Upper lobe of left lung (tissue), 4 donors: ENCODE measurements around the gene TBCA.

Experiments
- EP300 ChIP-seq, 4 donors: sonication (generic); formaldehyde crosslinking; IDR thresholded peaks; one replicate each; pipeline ENCODE4 v1.5.1; 2017; ENCODE audit warnings: antibody characterized with exemption in 4 of 4, control low read depth in 2 of 4
- POLR2A ChIP-seq, 4 donors: fragments of 450-650 bp; IDR thresholded peaks; one replicate each; pipeline ENCODE4 v1.5.1; 2016 to 2017; ENCODE audit warnings: antibody characterized with exemption in 4 of 4, mild to moderate bottlenecking in 2 of 4
- POLR2AphosphoS5 ChIP-seq, 2 donors: sonication (generic); formaldehyde crosslinking; IDR thresholded peaks; one replicate each; pipeline ENCODE4 v1.5.1; 2017; ENCODE audit warnings: antibody characterized with exemption in 2 of 2
- TF ChIP-seq, protein P1 (sequence below), 6 experiments: fragments of 450-650 bp in 4 of 6; fragments of 200-600 bp in 2 of 6; sonication (generic) in 2 of 6; IDR thresholded peaks; one replicate each; pipeline ENCODE4 v1.5.1; 2016 to 2019; ENCODE audit warnings: antibody characterized with exemption in 6 of 6

DNA sequence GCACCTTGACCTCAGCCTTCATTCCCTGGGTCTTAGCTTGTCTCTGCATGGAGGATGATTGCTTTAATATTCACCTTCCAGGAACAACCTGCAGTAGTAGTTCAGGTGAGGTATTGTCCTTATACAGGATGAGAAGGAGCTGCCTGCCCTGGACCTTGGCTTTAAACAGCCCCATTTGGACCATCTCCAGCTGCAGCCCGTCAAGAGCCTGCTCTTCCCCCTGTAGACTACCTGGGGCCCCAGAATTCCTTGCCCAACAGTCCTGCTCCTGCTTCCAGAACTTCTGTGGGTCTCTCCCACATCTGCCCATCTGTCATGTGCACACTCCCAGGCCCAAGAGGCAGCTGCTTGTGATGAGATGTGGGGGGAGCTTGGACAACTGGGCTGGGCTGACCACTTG is 125.5 kb downstream of the TBCA start:
- TF ChIP-seq EP300 (IDR thresholded peaks at IDR 0.05) (no peak), POLR2A (IDR thresholded peaks at IDR 0.05) (no peak), POLR2AphosphoS5 (IDR thresholded peaks at IDR 0.05) (no peak)
- TF ChIP-seq, protein P1, sequence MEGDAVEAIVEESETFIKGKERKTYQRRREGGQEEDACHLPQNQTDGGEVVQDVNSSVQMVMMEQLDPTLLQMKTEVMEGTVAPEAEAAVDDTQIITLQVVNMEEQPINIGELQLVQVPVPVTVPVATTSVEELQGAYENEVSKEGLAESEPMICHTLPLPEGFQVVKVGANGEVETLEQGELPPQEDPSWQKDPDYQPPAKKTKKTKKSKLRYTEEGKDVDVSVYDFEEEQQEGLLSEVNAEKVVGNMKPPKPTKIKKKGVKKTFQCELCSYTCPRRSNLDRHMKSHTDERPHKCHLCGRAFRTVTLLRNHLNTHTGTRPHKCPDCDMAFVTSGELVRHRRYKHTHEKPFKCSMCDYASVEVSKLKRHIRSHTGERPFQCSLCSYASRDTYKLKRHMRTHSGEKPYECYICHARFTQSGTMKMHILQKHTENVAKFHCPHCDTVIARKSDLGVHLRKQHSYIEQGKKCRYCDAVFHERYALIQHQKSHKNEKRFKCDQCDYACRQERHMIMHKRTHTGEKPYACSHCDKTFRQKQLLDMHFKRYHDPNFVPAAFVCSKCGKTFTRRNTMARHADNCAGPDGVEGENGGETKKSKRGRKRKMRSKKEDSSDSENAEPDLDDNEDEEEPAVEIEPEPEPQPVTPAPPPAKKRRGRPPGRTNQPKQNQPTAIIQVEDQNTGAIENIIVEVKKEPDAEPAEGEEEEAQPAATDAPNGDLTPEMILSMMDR (IDR thresholded peaks at IDR 0.05): no peak
